ENCODE data around the gene SORD. TPM values are rescaled to one million over a fixed set of nuclear protein-coding genes. Genes with fewer than 3 reads are reported as not detected.
"Not testable (repeated sequence)": the region's sequence is repeated elsewhere in the genome, so short reads cannot be mapped to it uniquely, and the experiment has no call there.

Gene SORD
- total and polyA plus RNA-seq, 7 donors, result 2.7 to 8.9 (median 5.2) TPM

DNA sequence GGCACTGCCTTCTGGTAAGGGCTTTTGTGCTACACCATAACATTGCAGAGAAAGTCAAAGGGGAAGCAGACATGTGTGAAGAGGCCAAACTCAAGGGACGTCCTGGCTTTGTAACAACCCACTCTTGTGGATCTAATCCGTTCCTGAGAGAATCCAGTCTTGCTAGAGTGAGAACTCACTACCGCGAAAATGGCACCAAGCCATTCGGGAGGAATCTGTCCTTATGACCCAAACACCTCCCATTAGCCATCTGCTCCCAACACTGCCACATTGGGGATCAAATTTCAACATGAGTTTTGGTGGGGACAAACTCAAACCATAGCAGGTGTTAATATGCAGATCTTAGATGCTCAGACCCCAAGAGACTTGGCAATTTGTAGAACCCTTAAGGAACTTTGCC lies 56.2 kb downstream of the SORD start:
- DNase-seq; H3K9me3 ChIP-seq; H3K4me1 ChIP-seq; intact Hi-C loops (cut with DNase I); ATAC-seq; H3K4me3 ChIP-seq; H3K27ac ChIP-seq; H3K27me3 ChIP-seq (ENCODE audit: insufficient read depth in 3 of 3, low read length in 2 of 3); H3K36me3 ChIP-seq (ENCODE audit: insufficient read depth in 1 of 2, low read depth in 1 of 2): not testable (repeated sequence)
- WGBS, 3 donors, result 23 to 32% (median 24%) methylated on average over 5 of the region's 5 CpGs

DNA sequence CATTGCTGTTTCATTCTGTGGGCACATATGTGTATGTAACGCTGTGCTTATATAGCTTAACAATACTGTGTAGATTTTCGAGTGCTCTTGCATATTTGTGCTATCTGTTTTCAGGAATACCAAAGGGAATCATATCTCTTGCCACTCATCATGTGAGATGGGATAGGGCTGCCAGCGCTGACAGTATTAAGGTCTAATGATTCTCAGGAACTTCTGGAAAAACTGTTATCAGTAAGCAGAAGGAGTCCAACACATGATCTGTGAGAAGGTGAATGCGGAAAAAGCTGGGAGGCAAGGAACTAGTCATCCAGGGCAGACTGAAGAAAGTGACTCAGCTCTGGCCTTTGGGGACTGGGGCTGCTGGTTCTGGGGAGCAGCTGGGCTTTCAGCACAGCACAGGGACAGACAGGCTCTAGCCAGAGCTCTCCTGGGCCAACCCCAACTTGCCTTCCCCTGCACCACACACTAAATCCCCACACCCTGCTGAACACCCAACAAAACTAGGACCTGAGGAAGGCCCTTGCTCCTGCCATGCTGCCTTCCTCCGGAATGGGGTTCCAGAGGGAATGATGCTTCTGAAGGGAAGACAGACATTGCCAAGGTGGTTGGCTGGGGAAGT lies 56.7 kb downstream of the SORD start:
- H3K27me3 ChIP-seq (ENCODE audit: insufficient read depth in 3 of 3, low read length in 2 of 3); DNase-seq; ATAC-seq; H3K4me3 ChIP-seq; H3K36me3 ChIP-seq (ENCODE audit: insufficient read depth in 1 of 2, low read depth in 1 of 2); H3K27ac ChIP-seq; intact Hi-C loops (cut with DNase I); H3K9me3 ChIP-seq; H3K4me1 ChIP-seq: not testable (repeated sequence)
- 72 to 76% (median 74%) methylated on average over 5 of the region's 5 CpGs for WGBS, 3 donors

- 80 to 89% (median 88%) methylated on average over 2 of the region's 3 CpGs for WGBS, 3 donors
- H3K4me3 ChIP-seq; H3K9me3 ChIP-seq; ATAC-seq; H3K4me1 ChIP-seq; H3K27ac ChIP-seq; intact Hi-C loops (cut with DNase I); H3K27me3 ChIP-seq (ENCODE audit: insufficient read depth in 3 of 3, low read length in 2 of 3); H3K36me3 ChIP-seq (ENCODE audit: insufficient read depth in 1 of 2, low read depth in 1 of 2); DNase-seq: not testable (repeated sequence)
These were observed 57.6 kb downstream of the SORD start for GRCh38 chr15:45080593-45080992.

GRCh38 chr15:45082412-45082811 lies 59.4 kb downstream of the SORD start:
- 81 to 84% (median 83%) methylated on average over 8 to 10 of the region's 10 CpGs for WGBS, 3 donors
- H3K9me3 ChIP-seq; H3K4me3 ChIP-seq; H3K27ac ChIP-seq; intact Hi-C loops (cut with DNase I); H3K36me3 ChIP-seq (ENCODE audit: insufficient read depth in 1 of 2, low read depth in 1 of 2); H3K27me3 ChIP-seq (ENCODE audit: insufficient read depth in 3 of 3, low read length in 2 of 3); H3K4me1 ChIP-seq; DNase-seq; ATAC-seq: not testable (repeated sequence)

DNA sequence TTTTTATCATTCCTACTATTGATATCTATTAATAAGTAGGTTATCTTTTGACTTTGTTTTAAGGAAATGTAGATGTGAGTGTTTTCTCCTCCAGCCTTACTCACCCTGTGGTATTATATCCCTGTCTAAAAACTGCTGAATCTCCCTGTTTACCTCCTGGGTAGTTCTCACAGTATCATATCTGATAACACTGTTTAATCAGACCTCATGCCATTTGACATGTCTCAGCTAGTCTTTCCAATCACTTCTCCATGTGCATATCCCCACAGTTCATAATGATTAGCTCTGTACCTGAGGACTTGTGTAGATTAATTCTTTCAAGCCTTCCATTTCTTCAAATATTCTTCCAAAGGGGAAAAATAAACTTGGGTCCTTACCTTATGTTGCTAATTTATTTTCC lies 60.2 kb downstream of the SORD start:
- H3K27me3 ChIP-seq (ENCODE audit: insufficient read depth in 3 of 3, low read length in 2 of 3), result peaks cover 0 to 3% (median 0%) of the 10 kb centered on the region in 3 donors
- intact Hi-C loops (cut with DNase I), result no loop called here
- no peaks in the 10 kb centered on the region for H3K36me3 ChIP-seq (ENCODE audit: insufficient read depth in 1 of 2, low read depth in 1 of 2)
- H3K4me3 ChIP-seq, result no peak overlapping the region
- no peak for ATAC-seq
- H3K4me1 ChIP-seq, result no peaks in the 10 kb centered on the region
- no peaks in the 10 kb centered on the region for H3K9me3 ChIP-seq
- DNase-seq, result no peak
- no peak for TF ChIP-seq CTCF (IDR thresholded peaks at IDR 0.05)
- no peak overlapping the region for H3K27ac ChIP-seq

DNA sequence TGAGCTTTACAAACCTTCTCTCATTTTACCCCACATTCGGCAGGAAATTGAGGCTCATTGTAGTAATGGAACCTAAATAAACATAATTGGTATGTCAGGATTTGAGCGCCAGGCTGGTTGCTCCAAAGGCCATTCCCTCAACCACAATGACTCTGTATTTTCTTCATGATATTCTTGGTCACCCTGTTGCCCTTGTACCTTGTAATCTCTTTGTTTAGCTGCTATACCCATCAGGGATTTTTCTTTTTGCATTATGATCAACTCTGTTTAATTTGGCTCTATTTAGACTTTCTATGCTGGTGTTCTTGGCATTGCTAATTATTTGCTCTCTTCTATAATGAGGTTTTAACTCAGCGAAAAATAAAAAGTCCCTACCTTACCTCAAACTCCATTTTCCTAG lies 61.2 kb downstream of the SORD start:
- no peak for ATAC-seq
- no peaks in the 10 kb centered on the region for H3K36me3 ChIP-seq (ENCODE audit: insufficient read depth in 1 of 2, low read depth in 1 of 2)
- WGBS, 3 donors, result 68 to 74% (median 71%) methylated on average over 3 of the region's 3 CpGs
- no peak for DNase-seq
- H3K27ac ChIP-seq, result no peak overlapping the region
- H3K27me3 ChIP-seq (ENCODE audit: insufficient read depth in 3 of 3, low read length in 2 of 3), result peaks cover 0 to 3% (median 0%) of the 10 kb centered on the region in 3 donors
- no peaks in the 10 kb centered on the region for H3K4me1 ChIP-seq
- intact Hi-C loops (cut with DNase I), result no loop called here
- no peak overlapping the region for H3K4me3 ChIP-seq
- no peak for TF ChIP-seq CTCF (IDR thresholded peaks at IDR 0.05)
- H3K9me3 ChIP-seq, result no peaks in the 10 kb centered on the region

- H3K4me3 ChIP-seq, result no peak overlapping the region
- no peak for DNase-seq
- no peaks in the 10 kb centered on the region for H3K4me1 ChIP-seq
- WGBS, 3 donors, result 77 to 81% (median 79%) methylated on average over 1 of the region's 1 CpG
- no peaks in the 10 kb centered on the region for H3K36me3 ChIP-seq (ENCODE audit: insufficient read depth in 1 of 2, low read depth in 1 of 2)
- no peaks in the 10 kb centered on the region for H3K9me3 ChIP-seq
- H3K27ac ChIP-seq, result no peak overlapping the region
- H3K27me3 ChIP-seq (ENCODE audit: insufficient read depth in 3 of 3, low read length in 2 of 3), result peaks cover 0 to 7% (median 0%) of the 10 kb centered on the region in 3 donors
- ATAC-seq, result no peak
- no peak for TF ChIP-seq CTCF (IDR thresholded peaks at IDR 0.05)
- intact Hi-C loops (cut with DNase I), result no loop called here
These were observed 64.5 kb downstream of the SORD start for GRCh38 chr15:45087513-45087912.

Measured in psoas muscle (tissue), 8 donors.